ENCODE data around the gene TRIML1.

Gene TRIML1

GRCh38 chr4:188139141-188139540, at the start of gene TRIML1:
Gene TRIML1, plus strand, starts transcription at chr4:188139441. Its CDS starts 118 bp downstream, at chr4:188139559.
- DNase-seq = no peak

- DNase-seq = no peak
These were observed 46.4 kb upstream of the TRIML1 start for GRCh38 chr4:188092824-188093223.

- no peak for DNase-seq
These were observed 32.8 kb upstream of the TRIML1 start for GRCh38 chr4:188106454-188106853.

- DNase-seq = no peak
These were observed 31.1 kb upstream of the TRIML1 start for GRCh38 chr4:188107931-188108843.

- no peak for DNase-seq
These were observed 30.0 kb upstream of the TRIML1 start, which contains the start of gene TRIML2 for GRCh38 chr4:188109157-188109755. Gene TRIML2, minus strand, starts transcription at chr4:188109603. Its CDS starts 4,235 bp downstream, at chr4:188105368.

GRCh38 chr4:188110036-188110435, 29.2 kb upstream of the TRIML1 start:
- no peak for DNase-seq

- no peak for DNase-seq
These were observed 28.3 kb upstream of the TRIML1 start for GRCh38 chr4:188110741-188111471.

GRCh38 chr4:188111955-188112354, 27.3 kb upstream of the TRIML1 start:
- DNase-seq = no peak

- DNase-seq = no peak
These were observed 26.1 kb upstream of the TRIML1 start for GRCh38 chr4:188113156-188113555.

- no peak for DNase-seq
These were observed 21.5 kb upstream of the TRIML1 start for GRCh38 chr4:188117631-188118324.

- no peak for DNase-seq
These were observed 17.7 kb upstream of the TRIML1 start for GRCh38 chr4:188121530-188121929.

GRCh38 chr4:188127214-188127874, 11.9 kb upstream of the TRIML1 start:
- DNase-seq = no peak

- no peak for DNase-seq
These were observed 8.9 kb upstream of the TRIML1 start for GRCh38 chr4:188130355-188130754.

GRCh38 chr4:188132232-188132631, 7.0 kb upstream of the TRIML1 start:
- DNase-seq = no peak

- no peak for DNase-seq
These were observed 1.0 kb upstream of the TRIML1 start for GRCh38 chr4:188138227-188138626.

GRCh38 chr4:188139671-188140070, 430 bp downstream of the TRIML1 start:
- DNase-seq = no peak

GRCh38 chr4:188143731-188144130, 4.5 kb downstream of the TRIML1 start:
- no peak for DNase-seq

GRCh38 chr4:188145601-188146000, 6.4 kb downstream of the TRIML1 start:
- no peak for DNase-seq

- DNase-seq = no peak
These were observed 7.4 kb downstream of the TRIML1 start for GRCh38 chr4:188146618-188147017.

- no peak for DNase-seq
These were observed 7.9 kb downstream of the TRIML1 start for GRCh38 chr4:188147176-188147575.

GRCh38 chr4:188147776-188148175, 8.5 kb downstream of the TRIML1 start:
- DNase-seq = no peak
